HG03139 (cell line): Measurements from ENCODE around the gene BCCIP.

Source experiments
- ATAC-seq: cut with Tn5 transposase; IDR thresholded peaks from one replicate; pipeline ENCODE4 v1.9.1; 2021; ENCODE audit not compliant: unreplicated experiment

The BCCIP gene

GRCh38 chr10:125883211-125883610, 59.9 kb downstream of the BCCIP start:
- ATAC-seq: no peak
